Mammary epithelial cell (primary cell): Measurements from ENCODE around the gene B3GLCT.
"Not testable (repeated sequence)": the region's sequence is repeated elsewhere in the genome, so short reads cannot be mapped to it uniquely, and the experiment has no call there.

ENCODE experiments used
- EZH2 ChIP-seq: IDR thresholded peaks from 2 replicates; pipeline ENCODE4 v1.6.1; 2012; ENCODE audit warnings: low read length, inconsistent platforms, borderline replicate concordance
- TF ChIP-seq, protein P1 (sequence below), 2 donors: IDR thresholded peaks in 1 of 2; conservative IDR thresholded peaks in 1 of 2; 2 replicates each; pipeline ENCODE4 v1.5.1; 2011 to 2012; ENCODE audit warnings: inconsistent platforms in 2 of 2, low read length in 2 of 2, mild to moderate bottlenecking in 2 of 2, control low read depth in 1 of 2, low read depth in 1 of 2; ENCODE audit not compliant: insufficient read depth in 1 of 2; ENCODE audit errors: extremely low read depth in 1 of 2

DNA sequence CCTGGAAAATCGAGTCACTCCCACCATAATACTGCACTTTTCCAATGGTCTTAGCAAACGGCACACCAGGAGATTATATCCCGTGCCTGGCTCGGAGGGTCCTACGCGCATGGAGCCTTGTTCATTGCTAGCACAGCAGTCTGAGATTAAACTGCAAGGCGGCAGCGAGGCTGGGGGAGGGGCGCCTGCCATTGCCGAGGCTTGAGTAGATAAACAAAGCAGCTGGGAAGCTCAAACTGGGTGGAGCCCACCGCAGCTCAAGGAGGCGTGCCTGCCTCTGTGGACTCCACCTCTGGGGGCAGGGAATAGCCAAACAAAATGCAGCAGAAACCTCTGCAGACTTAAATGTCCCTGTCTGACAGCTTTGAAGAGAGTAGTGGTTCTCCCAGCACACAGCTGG lies 141.1 kb downstream of the B3GLCT start:
- TF ChIP-seq, protein P1, sequence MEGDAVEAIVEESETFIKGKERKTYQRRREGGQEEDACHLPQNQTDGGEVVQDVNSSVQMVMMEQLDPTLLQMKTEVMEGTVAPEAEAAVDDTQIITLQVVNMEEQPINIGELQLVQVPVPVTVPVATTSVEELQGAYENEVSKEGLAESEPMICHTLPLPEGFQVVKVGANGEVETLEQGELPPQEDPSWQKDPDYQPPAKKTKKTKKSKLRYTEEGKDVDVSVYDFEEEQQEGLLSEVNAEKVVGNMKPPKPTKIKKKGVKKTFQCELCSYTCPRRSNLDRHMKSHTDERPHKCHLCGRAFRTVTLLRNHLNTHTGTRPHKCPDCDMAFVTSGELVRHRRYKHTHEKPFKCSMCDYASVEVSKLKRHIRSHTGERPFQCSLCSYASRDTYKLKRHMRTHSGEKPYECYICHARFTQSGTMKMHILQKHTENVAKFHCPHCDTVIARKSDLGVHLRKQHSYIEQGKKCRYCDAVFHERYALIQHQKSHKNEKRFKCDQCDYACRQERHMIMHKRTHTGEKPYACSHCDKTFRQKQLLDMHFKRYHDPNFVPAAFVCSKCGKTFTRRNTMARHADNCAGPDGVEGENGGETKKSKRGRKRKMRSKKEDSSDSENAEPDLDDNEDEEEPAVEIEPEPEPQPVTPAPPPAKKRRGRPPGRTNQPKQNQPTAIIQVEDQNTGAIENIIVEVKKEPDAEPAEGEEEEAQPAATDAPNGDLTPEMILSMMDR (conservative IDR thresholded peaks at IDR 0.05 in 1 of 2, IDR thresholded peaks at IDR 0.05 in 1 of 2; ENCODE audit: extremely low read depth in 1 of 2, insufficient read depth in 1 of 2, low read depth in 1 of 2, low read length in 2 of 2): not testable (repeated sequence)
- TF ChIP-seq EZH2: not testable (repeated sequence)
